Measurements from ENCODE around the gene HK3. TPM values are rescaled to one million over a fixed set of nuclear protein-coding genes. Genes with fewer than 3 reads are reported as not detected.

The HK3 gene
- polyA plus RNA-seq, 1 donor from 2014 or later: 7.8 TPM

DNA sequence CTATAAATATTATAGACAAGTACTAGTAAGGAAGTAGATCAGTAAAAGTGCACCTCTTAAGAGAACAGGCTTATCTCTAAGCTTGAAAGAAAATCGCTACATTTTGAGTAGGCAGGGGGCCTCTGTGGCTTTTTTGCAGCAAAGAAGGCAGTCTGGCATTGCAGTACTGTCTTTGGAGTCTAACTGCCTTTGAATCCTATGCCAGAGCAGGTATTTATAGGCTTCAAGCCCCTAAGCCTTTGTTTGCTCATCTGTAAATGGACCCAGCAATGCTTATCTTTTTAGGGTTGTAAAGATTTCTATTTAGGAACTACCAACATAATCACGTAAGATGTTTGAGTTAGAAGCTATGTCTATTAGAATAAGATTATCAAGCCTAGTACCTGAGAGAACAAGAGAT lies 23.7 kb upstream of the HK3 start:
- Histone ChIP-seq H3K4me3 (ENCODE audit: low read length) (no peak overlapping the region), H2AFZ (ENCODE audit: low read depth, low read length) (no peak overlapping the region), H3F3A (ENCODE audit: insufficient read depth, low read length, poor library complexity, severe bottlenecking) (no peaks in the 10 kb centered on the region), H3K9me2 (ENCODE audit: insufficient read depth, low read length) (no peaks in the 10 kb centered on the region), H3K27me3 (ENCODE audit: insufficient read depth, low read depth, low read length) (no peaks in the 10 kb centered on the region), H3K79me2 (replicated peaks; ENCODE audit: insufficient read depth, low read length) (no peaks in the 10 kb centered on the region), H3K9me3 (ENCODE audit: low read length) (no peaks in the 10 kb centered on the region), H3K9ac (ENCODE audit: low read length) (no peak overlapping the region), H3K36me3 (ENCODE audit: insufficient read depth, low read length) (no peaks in the 10 kb centered on the region), H3K4me2 (ENCODE audit: low read length) (no peak overlapping the region), H3K27ac (ENCODE audit: low read length) (no peak overlapping the region), H4K20me1 (ENCODE audit: insufficient read depth) (no peaks in the 10 kb centered on the region)
- TF ChIP-seq, protein P1, sequence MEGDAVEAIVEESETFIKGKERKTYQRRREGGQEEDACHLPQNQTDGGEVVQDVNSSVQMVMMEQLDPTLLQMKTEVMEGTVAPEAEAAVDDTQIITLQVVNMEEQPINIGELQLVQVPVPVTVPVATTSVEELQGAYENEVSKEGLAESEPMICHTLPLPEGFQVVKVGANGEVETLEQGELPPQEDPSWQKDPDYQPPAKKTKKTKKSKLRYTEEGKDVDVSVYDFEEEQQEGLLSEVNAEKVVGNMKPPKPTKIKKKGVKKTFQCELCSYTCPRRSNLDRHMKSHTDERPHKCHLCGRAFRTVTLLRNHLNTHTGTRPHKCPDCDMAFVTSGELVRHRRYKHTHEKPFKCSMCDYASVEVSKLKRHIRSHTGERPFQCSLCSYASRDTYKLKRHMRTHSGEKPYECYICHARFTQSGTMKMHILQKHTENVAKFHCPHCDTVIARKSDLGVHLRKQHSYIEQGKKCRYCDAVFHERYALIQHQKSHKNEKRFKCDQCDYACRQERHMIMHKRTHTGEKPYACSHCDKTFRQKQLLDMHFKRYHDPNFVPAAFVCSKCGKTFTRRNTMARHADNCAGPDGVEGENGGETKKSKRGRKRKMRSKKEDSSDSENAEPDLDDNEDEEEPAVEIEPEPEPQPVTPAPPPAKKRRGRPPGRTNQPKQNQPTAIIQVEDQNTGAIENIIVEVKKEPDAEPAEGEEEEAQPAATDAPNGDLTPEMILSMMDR (IDR thresholded peaks at IDR 0.05; ENCODE audit: poor library complexity, severe bottlenecking): no peak

DNA sequence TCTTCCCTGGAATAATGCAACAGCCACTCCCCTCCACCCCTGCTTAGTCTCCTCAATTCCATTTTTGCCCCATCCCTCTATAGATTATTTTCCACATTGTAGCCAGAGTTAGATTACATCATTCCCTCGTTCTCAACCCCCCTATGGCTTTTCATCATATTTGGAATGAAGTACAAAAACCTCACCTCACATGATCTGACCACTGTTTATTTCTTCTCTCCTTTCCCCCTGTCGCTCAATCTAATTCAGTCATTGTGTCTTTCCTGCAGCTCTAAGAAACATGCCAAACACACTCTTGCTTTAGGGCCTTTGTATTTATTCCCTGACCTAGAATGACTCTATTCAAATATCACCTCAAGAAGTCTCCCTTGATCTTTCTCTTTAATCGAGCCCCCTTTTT lies 22.6 kb upstream of the HK3 start:
- H3K9ac ChIP-seq (ENCODE audit: low read length): no peak overlapping the region
- H3K36me3 ChIP-seq (ENCODE audit: insufficient read depth, low read length): no peaks in the 10 kb centered on the region
- H3K79me2 ChIP-seq (replicated peaks; ENCODE audit: insufficient read depth, low read length): no peaks in the 10 kb centered on the region
- H3K27ac ChIP-seq (ENCODE audit: low read length): no peak overlapping the region
- no peaks in the 10 kb centered on the region for H4K20me1 ChIP-seq (ENCODE audit: insufficient read depth)
- H3K4me3 ChIP-seq (ENCODE audit: low read length): no peak overlapping the region
- no peak overlapping the region for H3K4me2 ChIP-seq (ENCODE audit: low read length)
- no peaks in the 10 kb centered on the region for H3K9me3 ChIP-seq (ENCODE audit: low read length)
- no peak for TF ChIP-seq RAD21 (conservative IDR thresholded peaks at IDR 0.05)
- TF ChIP-seq, protein P2, sequence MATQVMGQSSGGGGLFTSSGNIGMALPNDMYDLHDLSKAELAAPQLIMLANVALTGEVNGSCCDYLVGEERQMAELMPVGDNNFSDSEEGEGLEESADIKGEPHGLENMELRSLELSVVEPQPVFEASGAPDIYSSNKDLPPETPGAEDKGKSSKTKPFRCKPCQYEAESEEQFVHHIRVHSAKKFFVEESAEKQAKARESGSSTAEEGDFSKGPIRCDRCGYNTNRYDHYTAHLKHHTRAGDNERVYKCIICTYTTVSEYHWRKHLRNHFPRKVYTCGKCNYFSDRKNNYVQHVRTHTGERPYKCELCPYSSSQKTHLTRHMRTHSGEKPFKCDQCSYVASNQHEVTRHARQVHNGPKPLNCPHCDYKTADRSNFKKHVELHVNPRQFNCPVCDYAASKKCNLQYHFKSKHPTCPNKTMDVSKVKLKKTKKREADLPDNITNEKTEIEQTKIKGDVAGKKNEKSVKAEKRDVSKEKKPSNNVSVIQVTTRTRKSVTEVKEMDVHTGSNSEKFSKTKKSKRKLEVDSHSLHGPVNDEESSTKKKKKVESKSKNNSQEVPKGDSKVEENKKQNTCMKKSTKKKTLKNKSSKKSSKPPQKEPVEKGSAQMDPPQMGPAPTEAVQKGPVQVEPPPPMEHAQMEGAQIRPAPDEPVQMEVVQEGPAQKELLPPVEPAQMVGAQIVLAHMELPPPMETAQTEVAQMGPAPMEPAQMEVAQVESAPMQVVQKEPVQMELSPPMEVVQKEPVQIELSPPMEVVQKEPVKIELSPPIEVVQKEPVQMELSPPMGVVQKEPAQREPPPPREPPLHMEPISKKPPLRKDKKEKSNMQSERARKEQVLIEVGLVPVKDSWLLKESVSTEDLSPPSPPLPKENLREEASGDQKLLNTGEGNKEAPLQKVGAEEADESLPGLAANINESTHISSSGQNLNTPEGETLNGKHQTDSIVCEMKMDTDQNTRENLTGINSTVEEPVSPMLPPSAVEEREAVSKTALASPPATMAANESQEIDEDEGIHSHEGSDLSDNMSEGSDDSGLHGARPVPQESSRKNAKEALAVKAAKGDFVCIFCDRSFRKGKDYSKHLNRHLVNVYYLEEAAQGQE (IDR thresholded peaks at IDR 0.05; ENCODE audit: borderline replicate concordance): no peak
- TF ChIP-seq EP300 (conservative IDR thresholded peaks at IDR 0.05; ENCODE audit: poor library complexity, severe bottlenecking): no peak
- TF ChIP-seq MXI1 (conservative IDR thresholded peaks at IDR 0.05; ENCODE audit: poor library complexity, severe bottlenecking): no peak
- TF ChIP-seq EZH2 (IDR thresholded peaks at IDR 0.05; ENCODE audit: borderline replicate concordance, insufficient read depth, low read length, poor library complexity, severe bottlenecking): no peak
- TF ChIP-seq TAF1 (IDR thresholded peaks at IDR 0.05; ENCODE audit: low read depth): no peak
- TF ChIP-seq, protein P1 (IDR thresholded peaks at IDR 0.05; ENCODE audit: poor library complexity, severe bottlenecking): no peak
- no peak for TF ChIP-seq POLR2AphosphoS5 (IDR thresholded peaks at IDR 0.05)
- TF ChIP-seq SMC3 (conservative IDR thresholded peaks at IDR 0.05; ENCODE audit: poor library complexity): no peak
- H3K27me3 ChIP-seq (ENCODE audit: insufficient read depth, low read depth, low read length): no peaks in the 10 kb centered on the region
- no peak overlapping the region for H2AFZ ChIP-seq (ENCODE audit: low read depth, low read length)
- H3F3A ChIP-seq (ENCODE audit: insufficient read depth, low read length, poor library complexity, severe bottlenecking): no peaks in the 10 kb centered on the region
- H3K9me2 ChIP-seq (ENCODE audit: insufficient read depth, low read length): no peaks in the 10 kb centered on the region

Measured in neural cell (in vitro differentiated cells).